Measurements from ENCODE around the gene TSPAN5.

TSPAN5 gene

DNA sequence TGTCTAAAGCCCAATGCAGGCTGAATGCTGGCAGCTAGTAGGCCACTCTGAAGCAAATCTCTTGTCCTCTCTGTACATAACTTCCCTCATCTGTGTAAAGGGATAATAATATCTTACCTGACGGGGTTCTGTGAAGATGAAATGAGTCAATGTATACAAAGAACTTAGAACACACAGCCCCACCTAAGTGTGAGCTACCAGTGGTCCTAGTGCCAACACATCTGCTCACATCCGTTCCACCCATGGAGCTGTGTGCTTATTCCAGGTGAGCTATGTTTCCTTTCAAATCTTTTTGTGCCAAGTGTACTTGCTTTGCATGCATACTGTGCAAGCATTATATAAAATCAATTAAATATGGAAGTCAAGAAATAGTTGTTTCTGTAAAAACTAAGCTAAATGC is 116.4 kb downstream of the TSPAN5 start:
- DNase-seq: no peak

- no peak for DNase-seq
These were observed 117.6 kb downstream of the TSPAN5 start for GRCh38 chr4:98540803-98541202.

DNA sequence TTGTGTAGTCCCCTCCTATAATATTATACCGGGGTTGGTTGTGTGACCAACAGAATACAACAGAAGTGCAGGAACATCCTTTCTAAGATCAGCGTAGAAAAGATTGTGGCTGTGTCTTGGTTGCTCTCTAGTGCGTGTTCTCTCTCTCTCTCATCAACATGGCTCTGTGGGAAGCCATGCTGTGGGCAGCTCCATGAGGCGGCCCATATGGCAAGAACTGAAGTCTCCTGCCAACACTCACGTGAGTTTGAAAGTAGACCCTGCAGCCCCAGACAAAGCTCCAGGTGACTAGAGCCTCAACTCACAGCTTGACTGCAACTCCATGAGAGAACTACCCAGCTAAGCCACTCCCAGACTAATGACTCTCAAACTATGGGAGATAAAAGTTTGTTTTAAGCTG is 118.7 kb downstream of the TSPAN5 start:
- no peak for DNase-seq

- no peak for DNase-seq
These were observed 119.1 kb downstream of the TSPAN5 start for GRCh38 chr4:98539299-98539698.

GRCh38 chr4:98536631-98537030 is 121.8 kb downstream of the TSPAN5 start:
- DNase-seq: no peak

GRCh38 chr4:98534146-98534545 is 124.3 kb downstream of the TSPAN5 start:
- DNase-seq: peak; percentile 76

- DNase-seq: no peak
These were observed 127.8 kb downstream of the TSPAN5 start for GRCh38 chr4:98530572-98530971.

DNA sequence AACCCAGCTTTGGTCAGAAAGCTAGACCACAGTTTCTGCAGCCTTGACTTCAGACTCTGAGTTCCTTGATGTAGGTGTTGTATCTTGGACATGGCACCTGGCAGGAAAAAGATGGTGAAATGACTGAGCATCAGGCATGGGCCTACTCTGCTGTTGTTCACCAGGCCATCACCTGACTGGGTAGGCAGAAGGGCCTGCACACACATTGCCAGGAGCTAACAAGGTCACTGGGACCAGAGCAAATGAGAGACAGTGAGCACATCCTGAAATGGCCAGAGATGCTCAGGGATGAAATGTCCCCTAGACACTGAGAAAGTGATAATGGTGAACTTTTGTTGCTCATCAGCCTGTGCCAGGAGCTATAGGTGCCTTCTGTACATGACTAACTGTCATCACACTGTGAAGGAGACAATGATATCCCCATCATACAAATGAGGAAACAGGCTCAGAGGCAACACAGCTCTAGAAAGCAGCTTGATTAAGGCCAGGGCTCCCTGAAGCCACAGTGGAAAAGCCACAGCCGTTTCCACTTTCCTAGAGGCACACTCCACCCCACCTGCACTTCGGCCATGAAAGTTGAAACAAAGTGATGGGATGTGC is 128.3 kb downstream of the TSPAN5 start:
- peak; percentile 18 for DNase-seq

DNA sequence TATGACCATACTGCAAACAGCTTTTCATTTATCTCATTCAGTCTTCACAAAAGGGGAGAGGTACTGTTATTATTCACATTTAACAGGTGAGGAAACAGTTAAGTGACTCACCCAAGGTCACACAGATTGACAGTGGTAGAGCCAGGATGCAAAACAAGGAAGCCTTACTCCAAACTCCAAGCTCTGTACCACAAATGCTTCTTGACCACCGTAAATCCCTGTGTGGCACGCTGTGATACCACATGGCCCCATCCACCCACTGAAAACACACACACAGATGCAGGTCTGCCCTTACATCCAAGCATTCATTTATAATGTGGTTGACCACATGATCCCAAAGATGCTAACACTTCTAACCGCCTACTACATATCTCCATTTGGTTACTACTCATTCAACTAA is 129.5 kb downstream of the TSPAN5 start:
- peak; percentile 75 for DNase-seq

GRCh38 chr4:98527534-98528269 is 130.7 kb downstream of the TSPAN5 start:
- DNase-seq: no peak

DNA sequence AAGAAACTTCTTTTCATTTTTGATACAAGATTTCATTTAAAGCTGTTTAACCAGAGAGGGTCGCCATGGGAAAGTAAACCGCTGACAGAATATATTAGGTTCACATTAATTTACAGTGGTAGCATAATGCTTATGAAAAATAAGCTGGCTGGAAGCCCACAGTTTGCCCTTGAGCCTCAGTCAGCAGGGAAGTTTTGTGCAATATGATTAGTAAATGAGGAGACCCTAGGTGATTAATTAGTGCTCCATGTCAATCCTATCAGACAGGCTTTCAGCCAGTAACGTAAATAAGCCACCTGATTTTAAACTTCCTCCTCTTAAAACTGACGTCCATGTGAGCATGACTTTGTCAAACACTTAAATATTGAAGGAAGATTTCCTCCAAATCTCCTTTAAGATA is 134.2 kb downstream of the TSPAN5 start:
- no peak for DNase-seq

GRCh38 chr4:98522636-98523395 is 135.6 kb downstream of the TSPAN5 start:
- no peak for DNase-seq

DNA sequence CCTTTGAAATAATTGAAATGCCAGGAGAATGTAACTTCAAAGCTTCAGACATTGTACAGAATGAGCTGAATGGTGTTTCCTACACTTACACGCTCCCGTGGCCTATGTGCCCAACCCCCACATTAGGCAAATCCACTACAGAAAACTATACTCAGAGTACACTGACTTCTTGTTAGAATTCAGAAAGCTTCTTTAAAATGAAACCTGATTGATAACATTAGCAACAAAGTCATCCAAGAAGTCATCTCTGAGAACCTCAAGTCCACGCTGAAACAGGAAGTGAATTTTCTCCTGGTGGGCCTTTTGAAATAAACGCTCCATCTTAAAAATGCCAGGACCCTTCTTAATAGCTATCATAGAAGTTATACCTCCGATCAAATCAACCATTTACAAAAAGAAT is 136.3 kb downstream of the TSPAN5 start:
- DNase-seq: peak; percentile 27

- no peak for DNase-seq
These were observed 136.9 kb downstream of the TSPAN5 start for GRCh38 chr4:98521486-98521885.

DNA sequence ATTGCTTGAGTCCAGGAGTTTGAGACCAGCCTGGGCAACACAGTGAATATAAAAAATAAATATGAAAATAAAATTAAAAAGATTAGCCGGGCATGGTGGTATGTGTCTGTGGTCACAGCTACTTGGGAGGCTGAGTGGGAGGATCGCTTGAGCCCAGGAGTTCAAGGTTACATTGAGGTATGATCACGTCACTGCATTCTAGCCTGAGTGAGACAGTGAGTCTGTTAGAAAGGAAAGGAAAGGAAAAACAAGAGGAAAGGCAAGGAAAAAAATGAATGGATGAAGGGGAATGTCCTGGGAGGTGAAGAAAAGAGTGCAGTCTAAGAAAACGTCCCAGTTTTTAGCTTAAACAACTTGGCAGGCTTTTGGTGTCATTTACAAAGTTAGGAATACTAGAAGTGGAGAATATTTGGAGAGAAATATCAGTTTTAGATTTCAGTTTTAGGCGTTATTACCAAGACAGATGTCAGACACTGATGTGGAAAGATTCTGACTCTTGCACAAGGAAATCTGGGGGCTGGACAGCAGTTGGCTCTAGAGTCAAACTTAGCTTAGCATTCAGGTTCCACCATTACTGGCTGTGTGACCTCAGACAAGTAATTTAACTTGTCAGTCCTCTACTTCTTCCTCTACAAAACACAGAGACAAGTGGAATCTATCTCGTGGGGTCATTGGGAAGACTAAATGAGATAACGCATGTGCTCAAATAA is 139.0 kb downstream of the TSPAN5 start:
- DNase-seq: no peak

DNA sequence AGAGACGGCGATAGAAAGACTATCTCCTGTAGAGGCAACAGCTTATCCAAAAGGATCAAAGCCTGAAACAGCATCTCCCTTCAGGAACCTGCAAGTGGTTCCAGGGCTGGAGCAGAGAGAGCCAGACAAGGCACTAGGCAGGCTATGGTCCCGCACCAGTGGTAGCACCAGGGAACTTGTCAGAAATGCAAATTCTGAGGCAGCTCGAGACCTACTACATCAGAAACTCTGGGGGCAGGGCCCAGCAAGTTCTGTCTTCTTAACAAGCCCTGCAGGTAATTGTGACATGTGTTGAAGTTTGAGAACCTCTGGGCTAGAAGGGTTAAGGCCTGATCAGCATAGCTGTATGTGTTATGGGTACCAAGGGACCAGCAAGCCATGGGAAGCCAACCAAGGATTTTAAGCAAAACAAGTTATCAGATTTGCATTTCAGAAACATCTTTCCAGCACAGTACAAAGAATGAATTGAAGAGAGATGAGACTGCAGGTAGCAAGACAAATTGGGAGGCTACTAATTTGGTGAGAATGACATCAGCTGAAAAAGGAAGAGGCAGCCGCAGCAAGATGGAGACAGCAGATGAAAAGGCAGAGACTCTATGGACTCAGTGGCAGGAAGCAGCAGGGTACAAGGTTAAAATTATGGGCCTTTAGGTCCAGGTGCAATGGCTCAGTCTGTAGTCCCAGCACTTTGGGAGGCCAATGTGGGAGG is 139.7 kb downstream of the TSPAN5 start:
- peak; percentile 61 for DNase-seq

DNA sequence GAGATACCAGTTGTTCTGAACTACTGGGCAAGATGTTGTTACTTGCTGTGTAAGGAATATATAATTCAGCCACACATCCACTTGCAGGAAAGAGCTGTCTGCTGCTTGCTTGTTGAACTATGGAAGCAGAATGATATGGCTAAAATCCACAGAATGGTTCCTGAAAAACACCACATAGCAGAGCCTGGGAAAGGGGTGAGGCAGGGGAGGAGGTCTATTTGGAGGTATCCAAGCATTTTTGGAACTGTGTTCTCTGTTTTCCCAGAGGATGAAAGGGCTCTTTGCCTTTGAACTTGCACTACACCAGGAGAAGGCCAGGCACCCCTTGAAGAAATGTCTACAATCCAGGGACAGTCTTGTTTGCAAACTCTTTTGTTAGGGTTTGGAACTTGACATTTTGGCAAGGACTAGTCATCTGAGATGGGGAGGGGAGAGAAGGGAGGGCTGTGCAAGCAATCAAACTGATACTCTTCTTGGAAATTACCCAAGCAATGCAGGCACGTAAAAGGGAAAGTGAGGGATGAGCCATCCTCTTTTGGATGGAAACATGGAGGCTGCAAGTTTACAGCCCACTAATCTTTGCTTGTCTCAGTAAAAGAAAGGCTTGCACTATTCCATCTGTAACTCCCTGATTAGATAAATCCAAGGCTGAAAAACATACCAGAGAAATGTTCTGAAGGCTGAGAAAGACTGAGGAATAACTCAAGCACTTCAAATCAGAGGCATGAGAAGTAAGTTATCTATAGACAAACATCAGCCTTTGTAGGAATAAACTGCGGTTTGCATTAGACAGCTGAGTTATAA is 141.0 kb downstream of the TSPAN5 start:
- DNase-seq: peak; percentile 58

GRCh38 chr4:98516441-98517217 is 141.8 kb downstream of the TSPAN5 start:
- DNase-seq: no peak

DNA sequence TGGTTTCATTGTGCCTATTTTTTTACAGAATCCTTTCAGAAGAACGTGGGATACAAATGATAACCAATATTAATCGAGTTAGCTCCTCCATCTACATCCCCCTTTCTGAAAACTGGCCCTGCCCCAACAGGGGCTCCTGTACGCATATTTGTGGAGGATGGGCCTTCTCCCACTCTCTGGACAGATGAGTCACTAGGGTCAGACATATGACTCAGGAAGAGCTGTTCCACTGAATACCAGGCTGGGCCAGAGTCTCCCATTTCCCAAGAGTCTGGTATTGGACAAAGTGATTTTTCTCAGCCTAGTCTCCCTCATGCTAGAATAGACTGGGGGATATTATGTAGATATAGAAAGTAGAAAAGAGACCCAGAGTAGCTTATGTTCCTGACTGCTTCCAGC is 142.4 kb downstream of the TSPAN5 start:
- DNase-seq: no peak

- DNase-seq: no peak
These were observed 143.0 kb downstream of the TSPAN5 start for GRCh38 chr4:98515470-98515809.
